Suprapubic skin (tissue), 4 donors: ENCODE results near the gene C16orf89. TPM values are rescaled to one million over a fixed set of nuclear protein-coding genes. Genes with fewer than 3 reads are reported as not detected.

Source experiments
- DNase-seq, 2 donors: peaks; one replicate each; pipeline ENCODE4 v3.0.0-alpha.2; 2019; ENCODE audit warnings: low spot score in 2 of 2
- H3K27ac ChIP-seq: fragments of 200-600 bp; sonication (generic); one replicate; pipeline ENCODE4 v1.5.1; 2019
- H3K27me3 ChIP-seq: fragments of 200-600 bp; sonication (generic); one replicate; pipeline ENCODE4 v1.5.1; 2019
- H3K36me3 ChIP-seq: fragments of 200-600 bp; sonication (generic); one replicate; pipeline ENCODE4 v1.5.1; 2019
- H3K4me1 ChIP-seq: fragments of 200-600 bp; sonication (generic); one replicate; pipeline ENCODE4 v1.5.1; 2019
- H3K4me3 ChIP-seq: fragments of 200-600 bp; sonication (generic); one replicate; pipeline ENCODE4 v1.5.1; 2019; ENCODE audit warnings: mild to moderate bottlenecking
- H3K9me3 ChIP-seq: fragments of 200-600 bp; sonication (generic); one replicate; pipeline ENCODE4 v1.5.1; 2019
- EP300 ChIP-seq: sonication (generic); formaldehyde crosslinking; IDR thresholded peaks from one replicate; pipeline ENCODE4 v1.6.1; 2017; ENCODE audit warnings: antibody characterized with exemption
- POLR2A ChIP-seq, 2 donors: fragments of 450-650 bp; IDR thresholded peaks; one replicate each; pipeline ENCODE4 v1.6.1; 2017; ENCODE audit warnings: antibody characterized with exemption in 2 of 2, mild to moderate bottlenecking in 2 of 2, moderate library complexity in 2 of 2
- POLR2AphosphoS5 ChIP-seq, 3 donors: sonication (generic); formaldehyde crosslinking; IDR thresholded peaks; one replicate each; pipeline ENCODE4 v1.6.1; 2017; ENCODE audit warnings: antibody characterized with exemption in 3 of 3
- WGBS: methylation state at CpG from one replicate; pipeline ENCODE4 v1.1.5; 2018; 5-methylcytosine and 5-hydroxymethylcytosine counted together
- total RNA-seq, 4 donors: library from RNA; depleted of rRNA; stranded (reverse); fragments of >200 nt; gene quantifications; one replicate each; pipeline ENCODE4 v1.1.0, GENCODE V29; 2016
- TF ChIP-seq, protein P1 (sequence below), 2 donors: fragments of 200-600 bp in 1 of 2; fragments of 450-650 bp in 1 of 2; sonication (generic) in 1 of 2; IDR thresholded peaks; one replicate each; pipeline ENCODE4 v1.5.1; 2016 to 2019; ENCODE audit warnings: antibody characterized with exemption in 2 of 2, mild to moderate bottlenecking in 1 of 2, moderate library complexity in 1 of 2

The C16orf89 gene
- total RNA-seq, 4 donors from 2014 or later: 1.6 TPM; not detected in 3

DNA sequence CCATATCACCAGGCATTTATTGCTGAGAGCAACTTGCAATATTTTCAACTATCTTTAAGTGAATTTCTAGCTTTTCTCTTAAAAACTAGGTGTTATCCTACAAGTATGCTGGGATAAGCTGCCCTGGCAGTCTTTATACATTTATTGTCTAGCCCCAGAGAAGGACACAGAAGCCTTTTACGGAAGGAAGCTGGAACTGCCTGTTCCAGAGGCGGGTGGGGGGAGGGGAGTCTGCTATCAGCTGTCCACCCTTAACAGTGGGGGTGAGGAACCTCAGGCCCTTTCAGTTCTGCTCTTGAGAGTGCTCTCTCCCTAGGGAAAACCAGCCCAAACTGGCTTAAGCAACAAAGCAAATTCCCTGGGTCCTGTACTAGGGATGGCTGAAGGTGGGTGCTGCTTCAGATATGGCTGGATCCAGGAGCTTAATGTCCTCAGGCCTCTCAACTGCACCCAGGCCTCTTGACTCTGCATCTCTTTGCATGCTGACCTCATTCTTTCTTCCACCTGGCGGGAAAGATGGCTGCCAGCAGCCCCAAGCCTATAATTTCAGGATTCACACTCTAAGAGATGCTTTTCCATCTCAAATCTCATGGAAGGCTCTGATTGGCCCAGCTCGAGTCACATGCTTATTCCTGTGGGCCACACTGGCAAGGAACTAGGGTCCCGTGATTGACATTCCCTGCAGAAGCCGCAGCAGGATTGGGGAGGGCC, 48.6 kb downstream of the C16orf89 start:
- Histone ChIP-seq H3K27ac (no peak overlapping the region), H3K4me3 (no peak overlapping the region), H3K9me3 (no peaks in the 10 kb centered on the region), H3K27me3 (no peaks in the 10 kb centered on the region), H3K4me1 (no peaks in the 10 kb centered on the region), H3K36me3 (no peaks in the 10 kb centered on the region)
- WGBS: 80% methylated on average over 6 of the region's 6 CpGs
- TF ChIP-seq, protein P1, sequence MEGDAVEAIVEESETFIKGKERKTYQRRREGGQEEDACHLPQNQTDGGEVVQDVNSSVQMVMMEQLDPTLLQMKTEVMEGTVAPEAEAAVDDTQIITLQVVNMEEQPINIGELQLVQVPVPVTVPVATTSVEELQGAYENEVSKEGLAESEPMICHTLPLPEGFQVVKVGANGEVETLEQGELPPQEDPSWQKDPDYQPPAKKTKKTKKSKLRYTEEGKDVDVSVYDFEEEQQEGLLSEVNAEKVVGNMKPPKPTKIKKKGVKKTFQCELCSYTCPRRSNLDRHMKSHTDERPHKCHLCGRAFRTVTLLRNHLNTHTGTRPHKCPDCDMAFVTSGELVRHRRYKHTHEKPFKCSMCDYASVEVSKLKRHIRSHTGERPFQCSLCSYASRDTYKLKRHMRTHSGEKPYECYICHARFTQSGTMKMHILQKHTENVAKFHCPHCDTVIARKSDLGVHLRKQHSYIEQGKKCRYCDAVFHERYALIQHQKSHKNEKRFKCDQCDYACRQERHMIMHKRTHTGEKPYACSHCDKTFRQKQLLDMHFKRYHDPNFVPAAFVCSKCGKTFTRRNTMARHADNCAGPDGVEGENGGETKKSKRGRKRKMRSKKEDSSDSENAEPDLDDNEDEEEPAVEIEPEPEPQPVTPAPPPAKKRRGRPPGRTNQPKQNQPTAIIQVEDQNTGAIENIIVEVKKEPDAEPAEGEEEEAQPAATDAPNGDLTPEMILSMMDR (IDR thresholded peaks at IDR 0.05): no peak
- TF ChIP-seq POLR2AphosphoS5 (IDR thresholded peaks at IDR 0.05) (no peak), POLR2A (IDR thresholded peaks at IDR 0.05) (no peak), EP300 (no peak)
- DNase-seq: no peak

DNA sequence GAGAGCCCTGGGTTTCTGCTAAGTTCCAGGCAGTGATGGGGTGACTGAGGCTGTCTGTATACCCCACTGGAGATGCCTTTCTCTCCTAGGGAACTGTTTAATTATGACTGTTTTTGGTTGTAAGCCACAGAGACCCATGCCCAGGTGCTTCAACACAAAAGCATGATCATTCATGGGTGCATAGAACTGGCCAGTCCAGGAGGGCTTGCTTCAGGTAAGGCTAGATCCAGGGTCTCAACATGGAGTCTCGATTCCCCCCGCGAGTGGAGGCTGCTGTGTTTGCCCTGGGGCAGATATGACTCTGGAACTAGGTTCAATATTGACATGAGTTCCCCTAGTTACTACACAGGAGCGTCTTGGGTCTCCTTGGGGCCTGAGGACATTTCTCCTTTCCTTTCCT, 49.9 kb downstream of the C16orf89 start:
- Histone ChIP-seq H3K9me3 (no peaks in the 10 kb centered on the region), H3K36me3 (no peaks in the 10 kb centered on the region), H3K4me1 (no peaks in the 10 kb centered on the region), H3K27me3 (no peaks in the 10 kb centered on the region), H3K27ac (no peak overlapping the region), H3K4me3 (no peak overlapping the region)
- TF ChIP-seq, protein P1 (IDR thresholded peaks at IDR 0.05): no peak
- no peak for TF ChIP-seq POLR2AphosphoS5 (IDR thresholded peaks at IDR 0.05)
- WGBS: 87% methylated on average over 4 of the region's 4 CpGs
- DNase-seq: no peak

DNA sequence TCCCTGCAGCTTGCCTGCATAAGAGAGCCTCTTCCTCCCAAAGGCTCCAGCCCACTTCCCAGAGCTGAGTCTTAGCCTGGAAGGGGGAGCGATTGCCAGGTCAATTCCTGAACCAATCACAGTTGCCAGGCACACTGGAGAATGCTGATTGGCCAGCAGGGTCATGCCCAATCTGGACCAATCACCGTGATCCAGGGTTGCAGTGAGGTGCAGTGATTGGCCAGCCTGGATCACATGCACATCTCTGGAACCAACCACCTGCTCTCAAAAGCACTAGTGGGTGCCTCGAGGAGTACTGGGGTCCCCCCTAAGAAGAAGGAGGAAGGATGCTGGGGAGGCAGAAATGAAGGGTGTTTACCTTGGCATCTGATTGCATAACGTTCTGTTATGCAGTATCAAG, 50.4 kb downstream of the C16orf89 start:
- no peak for DNase-seq
- Histone ChIP-seq H3K4me1 (no peaks in the 10 kb centered on the region), H3K27ac (no peak overlapping the region), H3K27me3 (no peaks in the 10 kb centered on the region), H3K9me3 (no peaks in the 10 kb centered on the region), H3K36me3 (no peaks in the 10 kb centered on the region), H3K4me3 (no peak overlapping the region)
- no peak for TF ChIP-seq EP300
- TF ChIP-seq POLR2A (IDR thresholded peaks at IDR 0.05): no peak
- TF ChIP-seq POLR2AphosphoS5 (IDR thresholded peaks at IDR 0.05): no peak
- TF ChIP-seq, protein P1 (IDR thresholded peaks at IDR 0.05): no peak
- WGBS: 73% methylated on average over 2 of the region's 4 CpGs

DNA sequence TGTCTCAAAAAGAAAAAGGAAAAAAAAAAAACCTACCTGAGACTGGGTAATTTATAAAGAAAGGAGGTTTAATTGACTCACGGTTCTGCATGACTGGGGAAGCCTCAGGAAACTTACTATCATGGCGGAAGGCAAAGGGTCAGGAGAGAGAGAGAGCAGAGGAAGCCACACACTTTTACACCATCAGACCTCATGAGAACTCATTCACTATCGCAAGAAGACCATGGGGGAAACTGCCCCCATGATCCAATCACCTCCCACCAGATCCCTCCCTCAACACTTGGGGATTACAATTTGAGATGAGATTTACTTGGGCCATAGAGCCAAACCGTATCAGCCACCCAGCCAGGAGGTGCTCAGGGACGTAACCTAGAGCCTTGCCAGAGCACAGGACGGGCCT, 52.9 kb downstream of the C16orf89 start:
- Histone ChIP-seq H3K36me3 (no peaks in the 10 kb centered on the region), H3K27me3 (no peaks in the 10 kb centered on the region), H3K9me3 (no peaks in the 10 kb centered on the region), H3K4me1 (no peaks in the 10 kb centered on the region), H3K27ac (no peak overlapping the region), H3K4me3 (no peak overlapping the region)
- WGBS: 90% methylated on average over 6 of the region's 6 CpGs
- DNase-seq: no peak
- TF ChIP-seq, protein P1 (IDR thresholded peaks at IDR 0.05): no peak
- TF ChIP-seq POLR2A (IDR thresholded peaks at IDR 0.05) (no peak), EP300 (no peak), POLR2AphosphoS5 (IDR thresholded peaks at IDR 0.05) (no peak)

DNA sequence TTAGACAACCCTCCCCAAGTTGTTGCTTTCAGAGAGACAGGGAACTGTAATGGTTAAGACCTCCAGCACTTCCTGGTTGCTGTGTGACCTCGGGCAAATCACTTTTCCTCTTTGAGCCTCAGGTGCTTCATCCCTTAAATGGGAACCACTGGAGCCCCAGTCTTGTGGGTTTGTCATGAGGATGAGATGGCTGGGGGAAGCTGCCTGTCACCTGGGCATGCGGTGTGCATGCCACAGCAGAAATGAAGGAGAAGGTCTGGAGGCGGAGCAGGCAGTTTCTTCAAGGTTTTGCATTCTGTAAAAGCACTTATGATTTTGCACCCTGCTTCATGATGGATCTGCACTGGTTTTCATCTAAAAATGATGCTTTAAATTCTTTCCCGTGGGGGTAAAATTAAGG, 54.1 kb downstream of the C16orf89 start:
- no peak overlapping the region for H3K4me3 ChIP-seq
- TF ChIP-seq POLR2AphosphoS5 (IDR thresholded peaks at IDR 0.05): no peak
- TF ChIP-seq EP300: no peak
- TF ChIP-seq POLR2A (IDR thresholded peaks at IDR 0.05): no peak
- TF ChIP-seq, protein P1 (IDR thresholded peaks at IDR 0.05): no peak
- no peaks in the 10 kb centered on the region for H3K36me3 ChIP-seq
- H3K9me3 ChIP-seq: no peaks in the 10 kb centered on the region
- H3K27me3 ChIP-seq: no peaks in the 10 kb centered on the region
- no peak overlapping the region for H3K27ac ChIP-seq
- DNase-seq: no peak
- 71% methylated on average over 4 of the region's 4 CpGs for WGBS
- no peaks in the 10 kb centered on the region for H3K4me1 ChIP-seq
